ENCODE data around the gene LDLRAD4.

The LDLRAD4 gene

GRCh38 chr18:13410471-13410870, 191.9 kb downstream of the LDLRAD4 start:
- H3K4me2 ChIP-seq (ENCODE audit: low read length) = no peak overlapping the region
- no peak overlapping the region for H3K9ac ChIP-seq
- H3K4me3 ChIP-seq (ENCODE audit: low read depth, low read length) = no peak overlapping the region
- no peaks in the 10 kb centered on the region for H3K36me3 ChIP-seq (ENCODE audit: control insufficient read depth, insufficient read depth, low read length)
- no peaks in the 10 kb centered on the region for H3K27me3 ChIP-seq (ENCODE audit: control insufficient read depth, insufficient read depth, low read length)
- no peak overlapping the region for H2AFZ ChIP-seq
- no peaks in the 10 kb centered on the region for H3K9me3 ChIP-seq (ENCODE audit: control insufficient read depth, low read length)
- H3K79me2 ChIP-seq = no peaks in the 10 kb centered on the region
- no peak for TF ChIP-seq CTCF (IDR thresholded peaks at IDR 0.05)
- no peaks in the 10 kb centered on the region for H3K4me1 ChIP-seq
- no peak overlapping the region for H3K27ac ChIP-seq

GRCh38 chr18:13412017-13412416, 193.5 kb downstream of the LDLRAD4 start:
- TF ChIP-seq CTCF (IDR thresholded peaks at IDR 0.05) = no peak
- Histone ChIP-seq H3K27me3 (ENCODE audit: control insufficient read depth, insufficient read depth, low read length) (no peaks in the 10 kb centered on the region), H3K9ac (no peak overlapping the region), H2AFZ (no peak overlapping the region), H3K27ac (no peak overlapping the region), H3K4me1 (no peaks in the 10 kb centered on the region), H3K36me3 (ENCODE audit: control insufficient read depth, insufficient read depth, low read length) (no peaks in the 10 kb centered on the region), H3K79me2 (no peaks in the 10 kb centered on the region), H3K4me2 (ENCODE audit: low read length) (no peak overlapping the region), H3K4me3 (ENCODE audit: low read depth, low read length) (no peak overlapping the region), H3K9me3 (ENCODE audit: control insufficient read depth, low read length) (no peaks in the 10 kb centered on the region)

GRCh38 chr18:13412901-13413300, 194.3 kb downstream of the LDLRAD4 start:
- Histone ChIP-seq H3K27ac (no peak overlapping the region), H3K27me3 (ENCODE audit: control insufficient read depth, insufficient read depth, low read length) (no peaks in the 10 kb centered on the region), H3K36me3 (ENCODE audit: control insufficient read depth, insufficient read depth, low read length) (no peaks in the 10 kb centered on the region), H3K9me3 (ENCODE audit: control insufficient read depth, low read length) (no peaks in the 10 kb centered on the region), H3K9ac (no peak overlapping the region), H3K4me1 (no peaks in the 10 kb centered on the region), H2AFZ (no peak overlapping the region), H3K4me3 (ENCODE audit: low read depth, low read length) (no peak overlapping the region), H3K79me2 (no peaks in the 10 kb centered on the region), H3K4me2 (ENCODE audit: low read length) (no peak overlapping the region)
- TF ChIP-seq CTCF (IDR thresholded peaks at IDR 0.05) = no peak

DNA sequence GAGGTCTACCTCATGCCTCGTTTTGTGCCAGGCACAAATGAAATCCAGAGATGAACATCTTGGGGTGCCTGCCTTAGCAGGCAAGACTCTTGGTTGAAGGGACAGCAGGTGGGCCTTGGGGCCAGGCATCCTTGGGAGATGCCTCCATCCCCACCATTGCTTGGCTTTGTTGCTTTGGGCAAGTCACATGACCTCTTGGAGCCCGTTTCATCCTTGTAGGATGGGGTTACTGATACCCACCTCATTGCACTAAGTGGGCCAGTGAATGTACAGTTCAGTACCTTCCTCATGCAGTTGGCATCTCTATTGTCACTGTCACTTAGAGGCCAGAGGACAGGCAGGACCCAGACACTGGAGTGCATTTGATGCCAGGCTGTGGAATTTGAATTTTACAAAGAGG, 195.5 kb downstream of the LDLRAD4 start:
- no peak overlapping the region for H3K27ac ChIP-seq
- H3K9me3 ChIP-seq (ENCODE audit: control insufficient read depth, low read length) = no peaks in the 10 kb centered on the region
- no peaks in the 10 kb centered on the region for H3K27me3 ChIP-seq (ENCODE audit: control insufficient read depth, insufficient read depth, low read length)
- no peak overlapping the region for H3K4me2 ChIP-seq (ENCODE audit: low read length)
- H3K9ac ChIP-seq = no peak overlapping the region
- H3K36me3 ChIP-seq (ENCODE audit: control insufficient read depth, insufficient read depth, low read length) = no peaks in the 10 kb centered on the region
- H3K4me1 ChIP-seq = no peaks in the 10 kb centered on the region
- no peaks in the 10 kb centered on the region for H3K79me2 ChIP-seq
- H3K4me3 ChIP-seq (ENCODE audit: low read depth, low read length) = no peak overlapping the region
- no peak overlapping the region for H2AFZ ChIP-seq
- no peak for TF ChIP-seq CTCF (IDR thresholded peaks at IDR 0.05)

DNA sequence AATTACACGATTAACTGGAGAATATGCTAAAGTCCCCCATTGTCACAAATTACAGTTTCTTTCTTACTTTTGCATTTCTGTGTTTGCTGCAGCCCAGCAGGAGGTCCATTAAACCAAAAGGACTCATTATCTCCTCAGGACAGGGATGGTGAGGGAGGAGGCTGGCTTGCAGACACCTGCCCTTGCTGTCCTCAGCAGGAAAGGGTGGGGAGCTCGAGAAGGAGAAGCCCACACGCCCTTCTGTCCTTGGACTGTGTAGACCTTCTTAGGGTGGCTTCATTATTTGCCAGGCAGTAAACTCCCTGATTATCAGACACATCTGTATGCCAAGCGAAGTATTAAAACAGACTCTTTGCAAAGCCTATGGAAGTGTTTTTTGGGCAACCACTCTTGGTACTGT, 196.0 kb downstream of the LDLRAD4 start:
- H3K4me1 ChIP-seq = no peaks in the 10 kb centered on the region
- no peak overlapping the region for H2AFZ ChIP-seq
- no peak overlapping the region for H3K9ac ChIP-seq
- H3K36me3 ChIP-seq (ENCODE audit: control insufficient read depth, insufficient read depth, low read length) = no peaks in the 10 kb centered on the region
- H3K27me3 ChIP-seq (ENCODE audit: control insufficient read depth, insufficient read depth, low read length) = no peaks in the 10 kb centered on the region
- TF ChIP-seq CTCF (IDR thresholded peaks at IDR 0.05) = no peak
- H3K4me2 ChIP-seq (ENCODE audit: low read length) = no peak overlapping the region
- H3K9me3 ChIP-seq (ENCODE audit: control insufficient read depth, low read length) = no peaks in the 10 kb centered on the region
- no peaks in the 10 kb centered on the region for H3K79me2 ChIP-seq
- H3K27ac ChIP-seq = no peak overlapping the region
- H3K4me3 ChIP-seq (ENCODE audit: low read depth, low read length) = no peak overlapping the region
